ENCODE data around the gene PLPP7.

- TF ChIP-seq CTCF (conservative IDR thresholded peaks at IDR 0.05) (no peak), ZFX (IDR thresholded peaks at IDR 0.05) (no peak)
These were observed 35.5 kb upstream of the PLPP7 start for GRCh38 chr9:131253891-131254491.

Data from C4-2B (cell line).